NCI-H2196 (cell line): ENCODE measurements around the gene ZPBP.

ENCODE experiments used
- DNase-seq: peaks from one replicate; lab custom pipeline; 2025; ENCODE audit not compliant: unreplicated experiment; lab: John Stamatoyannopoulos, UW

ZPBP gene, protein sequence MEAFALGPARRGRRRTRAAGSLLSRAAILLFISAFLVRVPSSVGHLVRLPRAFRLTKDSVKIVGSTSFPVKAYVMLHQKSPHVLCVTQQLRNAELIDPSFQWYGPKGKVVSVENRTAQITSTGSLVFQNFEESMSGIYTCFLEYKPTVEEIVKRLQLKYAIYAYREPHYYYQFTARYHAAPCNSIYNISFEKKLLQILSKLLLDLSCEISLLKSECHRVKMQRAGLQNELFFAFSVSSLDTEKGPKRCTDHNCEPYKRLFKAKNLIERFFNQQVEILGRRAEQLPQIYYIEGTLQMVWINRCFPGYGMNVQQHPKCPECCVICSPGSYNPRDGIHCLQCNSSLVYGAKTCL

GRCh38 chr7:50092579-50093491 is at the start of gene ZPBP:
Gene ZPBP (minus strand): TSS chr7:50093246. CDS start chr7:50093194, 52 bp downstream.
- peak; percentile 46 for DNase-seq

- DNase-seq = peak; percentile 8
Measured at GRCh38 chr7:50142425-50143017, 49.5 kb upstream of the ZPBP start.

DNA sequence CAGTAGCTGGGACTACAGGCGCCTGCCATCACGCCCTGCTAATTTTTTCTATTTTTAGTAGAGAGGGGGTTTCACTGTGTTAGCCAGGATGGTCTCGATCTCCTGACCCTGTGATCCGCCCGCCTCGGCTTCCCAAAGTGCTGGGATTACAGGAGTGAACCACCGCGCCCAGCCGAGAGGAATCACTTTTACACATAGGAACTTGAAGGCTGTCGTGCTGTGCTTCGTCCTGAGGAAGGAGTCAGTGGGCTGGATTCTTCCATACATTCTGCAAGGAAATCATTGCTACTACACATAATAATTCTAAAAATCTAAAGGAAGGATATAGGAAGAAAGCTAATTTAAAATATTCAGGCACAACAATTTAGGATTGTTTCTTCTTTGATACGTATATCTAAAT is 48.8 kb upstream of the ZPBP start:
- DNase-seq = no peak

DNA sequence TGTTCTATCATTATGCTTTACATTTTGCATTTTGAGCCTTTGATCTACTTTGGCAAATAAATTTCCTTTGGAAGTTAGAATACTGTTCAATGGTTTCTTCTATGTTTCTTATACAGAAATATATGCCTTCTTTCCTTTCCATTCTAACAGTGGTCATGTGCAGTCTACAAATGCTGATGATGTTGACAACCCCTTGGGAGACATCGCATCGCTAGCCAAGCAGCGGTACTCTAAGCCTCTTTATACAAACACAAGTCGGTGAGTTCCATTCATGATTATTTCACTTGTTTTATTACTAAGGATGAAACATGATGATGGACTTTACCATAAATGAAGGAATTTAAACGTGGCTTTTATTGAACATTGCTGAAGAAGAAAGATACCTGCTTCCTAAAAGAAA is 48.1 kb upstream of the ZPBP start:
- no peak for DNase-seq

- no peak for DNase-seq
Measured at GRCh38 chr7:50140688-50141087, 47.6 kb upstream of the ZPBP start.

- no peak for DNase-seq
Measured at GRCh38 chr7:50138101-50138500, 45.1 kb upstream of the ZPBP start.

GRCh38 chr7:50125766-50126165 is 32.7 kb upstream of the ZPBP start:
- DNase-seq = no peak

DNA sequence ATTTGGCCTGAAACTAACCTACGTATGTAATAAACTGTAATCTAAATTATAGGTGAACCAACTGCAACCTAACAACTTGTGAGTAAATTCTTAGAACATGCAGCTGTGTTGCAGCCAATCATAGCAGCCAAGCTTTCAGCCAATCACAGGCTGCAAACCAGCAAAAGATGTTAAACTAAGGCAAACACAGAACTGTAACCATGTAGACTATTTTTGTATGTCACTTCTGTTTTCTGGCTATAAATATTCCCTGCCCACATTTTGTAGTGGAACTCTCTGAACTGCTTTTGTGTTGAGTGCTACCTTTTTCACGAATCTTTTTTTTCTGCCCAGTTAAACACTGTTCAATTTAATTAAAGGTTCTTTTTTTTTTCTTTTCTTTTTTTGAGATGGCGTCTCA is 28.2 kb upstream of the ZPBP start:
- no peak for DNase-seq

- DNase-seq = no peak
Measured at GRCh38 chr7:50119815-50120637, 27.0 kb upstream of the ZPBP start.

DNA sequence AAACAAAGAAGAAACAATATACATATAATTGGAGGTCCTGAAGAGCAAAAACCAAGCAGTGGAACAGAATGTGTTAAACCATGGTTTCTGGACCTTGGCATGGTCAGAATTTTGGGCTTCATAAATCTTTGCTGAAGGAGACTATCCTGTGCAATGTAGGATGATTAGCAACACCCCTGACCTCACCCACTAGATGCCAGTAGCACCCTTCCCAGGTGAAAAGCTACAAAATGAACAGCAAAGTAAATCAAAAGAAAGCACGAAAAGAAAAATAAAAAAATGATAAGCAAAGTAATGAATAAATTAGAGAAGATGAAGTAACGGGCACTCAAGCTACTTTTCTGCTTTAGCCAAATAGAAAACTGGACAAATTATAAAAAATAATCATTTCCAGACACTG is 19.2 kb upstream of the ZPBP start:
- no peak for DNase-seq

DNA sequence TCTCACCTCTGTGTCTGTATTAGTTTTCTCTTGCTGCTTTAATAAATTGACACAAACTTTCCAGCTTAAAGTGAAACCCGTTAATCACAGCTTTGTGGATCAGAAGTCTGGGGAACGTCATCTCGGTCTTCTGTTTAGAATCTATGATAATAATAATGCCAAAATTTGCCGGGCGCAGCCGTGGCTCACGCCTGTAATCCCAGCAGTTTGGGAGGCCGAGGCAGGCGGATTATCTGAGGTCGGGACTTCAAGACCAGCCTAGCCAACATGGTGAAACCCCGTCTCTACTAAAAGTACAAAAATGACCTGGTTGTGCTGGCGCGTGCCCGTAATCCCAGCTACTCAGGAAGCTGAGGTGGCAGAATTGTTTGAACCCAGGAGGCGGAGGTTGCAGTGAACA is 8.8 kb upstream of the ZPBP start:
- no peak for DNase-seq

GRCh38 chr7:50095634-50096033 is 2.6 kb upstream of the ZPBP start:
- no peak for DNase-seq

DNA sequence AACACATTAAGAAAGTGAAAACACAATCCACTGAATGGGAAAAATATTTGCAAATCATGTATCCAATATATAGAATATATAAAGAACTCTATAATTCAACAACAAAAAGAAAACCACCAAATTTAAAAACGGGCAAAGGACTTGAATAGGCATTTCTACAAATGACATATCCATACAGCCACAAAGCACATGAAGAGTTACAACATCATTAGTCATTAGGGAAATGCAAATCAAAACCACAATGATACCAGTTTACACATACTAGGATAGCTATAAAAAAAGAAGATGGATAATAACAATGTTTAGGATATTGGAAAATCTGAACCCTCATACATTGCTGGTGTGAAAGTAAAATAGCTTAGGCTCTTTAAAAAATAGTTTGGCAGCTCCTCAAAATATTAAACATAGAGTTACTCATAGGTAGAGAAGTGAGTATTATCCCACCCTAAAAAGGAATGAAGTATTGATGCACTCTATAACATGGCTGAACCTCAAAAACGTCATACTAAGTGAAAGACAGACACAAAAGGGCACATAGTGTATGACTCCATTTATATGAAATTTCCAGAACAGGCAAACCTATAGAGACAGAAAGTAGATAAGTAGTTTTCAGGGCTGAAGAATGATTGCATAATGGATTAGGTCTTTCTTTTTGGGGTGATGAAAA is 4.5 kb downstream of the ZPBP start:
- no peak for DNase-seq

DNA sequence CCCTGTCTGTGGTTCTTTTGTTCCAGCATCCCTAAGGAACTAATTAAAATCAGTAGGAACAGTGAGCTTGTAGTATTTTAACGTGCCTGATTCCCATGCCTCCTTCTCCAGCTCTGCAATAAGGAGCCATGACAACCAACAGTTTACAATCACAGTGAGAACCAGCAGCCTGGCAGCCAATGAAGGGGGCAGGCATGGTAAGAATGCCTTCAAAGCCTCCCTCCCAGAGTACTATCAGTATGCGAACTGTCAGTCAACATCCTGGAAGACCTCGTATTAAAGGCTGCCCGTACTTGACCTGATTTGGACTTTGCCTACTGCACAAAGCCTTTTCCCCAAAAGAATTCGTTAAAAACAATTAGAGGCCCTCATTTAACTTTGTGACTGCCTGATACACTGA is 7.7 kb downstream of the ZPBP start:
- DNase-seq = no peak

GRCh38 chr7:50073093-50073492 is 20.0 kb downstream of the ZPBP start:
- no peak for DNase-seq

DNA sequence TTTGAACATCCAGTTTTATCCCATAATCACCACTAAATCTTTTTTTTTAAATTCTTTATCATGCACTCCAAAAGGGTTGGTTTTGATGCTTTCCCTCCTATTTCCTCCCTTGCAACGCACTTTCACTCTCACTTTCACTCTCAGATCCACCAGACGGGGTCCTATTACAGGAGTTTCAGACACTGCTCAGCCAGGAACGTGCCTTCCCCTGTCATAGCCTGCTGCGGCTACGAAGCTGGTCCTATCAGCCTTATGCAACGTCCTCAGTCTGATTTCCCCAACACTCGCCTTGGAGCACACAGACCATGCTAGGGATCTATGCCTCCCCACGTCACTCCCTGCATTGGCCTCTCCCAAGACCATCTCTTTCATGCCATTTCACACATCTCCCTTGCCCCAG is 23.4 kb downstream of the ZPBP start:
- peak; percentile 8 for DNase-seq

- DNase-seq = peak; percentile 7
Measured at GRCh38 chr7:50068850-50069551, 24.0 kb downstream of the ZPBP start.

- peak; percentile 15 for DNase-seq
Measured at GRCh38 chr7:50068026-50068425, 25.0 kb downstream of the ZPBP start.

GRCh38 chr7:50062951-50063350 is 30.1 kb downstream of the ZPBP start:
- no peak for DNase-seq

DNA sequence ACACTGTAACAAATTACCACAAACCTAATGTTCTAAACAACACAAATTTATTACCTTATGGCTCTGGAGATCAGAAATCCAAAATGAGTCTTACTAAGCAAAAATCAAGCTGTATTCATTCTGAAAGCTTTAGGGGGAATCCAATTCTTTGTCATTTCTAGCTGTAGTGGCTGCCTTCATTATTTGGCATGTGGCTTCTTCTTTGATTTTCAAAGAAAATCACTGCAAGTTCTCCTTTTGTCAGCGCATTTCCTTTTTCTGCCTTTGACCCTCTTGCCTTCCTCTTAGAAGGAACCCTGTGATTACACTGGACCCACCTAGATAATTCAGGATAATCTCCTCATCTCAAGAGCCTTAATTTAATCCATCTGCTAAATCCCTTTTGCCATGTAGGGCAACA is 36.9 kb downstream of the ZPBP start:
- no peak for DNase-seq
